Endothelial cell of umbilical vein (primary cell): ENCODE data around the gene MDM1. TPM values are rescaled to one million over a fixed set of nuclear protein-coding genes. Genes with fewer than 3 reads are reported as not detected.

Experiments
- BruUV-seq: library from RNA; stranded (reverse); fragments of 400-500 nt; replicated peaks from 2 replicates; lab custom pipeline; 2021; lab: Mats Ljungman, UMichigan
- CTCF ChIA-PET: fragments of 300-600, 350-600 bp; sonication (Branson Sonifier 250); formaldehyde crosslinking; loops from one replicate; lab custom pipeline; 2021; ENCODE audit warnings: antibody characterized with exemption, inconsistent platforms; lab: Charles Lee
- POLR2A ChIA-PET: fragments of 300-600, 350-600 bp; sonication (Branson Sonifier 250); formaldehyde crosslinking; loops from one replicate; lab custom pipeline; 2021; ENCODE audit warnings: antibody characterized with exemption, inconsistent platforms; lab: Charles Lee
- DNase-seq: peaks from one replicate; pipeline ENCODE4 v3.0.0-alpha.2; 2011; ENCODE audit warnings: low read depth, low spot score
- FAIRE-seq: peaks from 2 replicates; lab custom pipeline; 2011; peaks lifted over from hg19 to GRCh38; lab: Jason Lieb, UNC
- H2AFZ ChIP-seq: 2 replicates; pipeline ENCODE4 v1.6.0; 2012; ENCODE audit warnings: low read depth, low read length, control low read depth, inconsistent platforms
- H3K27ac ChIP-seq: 2 replicates; pipeline ENCODE4 v1.5.1; 2011; ENCODE audit warnings: low read depth, mild to moderate bottlenecking, control low read depth, low read length, moderate library complexity; ENCODE audit not compliant: insufficient read depth
- H3K27me3 ChIP-seq, 2 experiments: 2 replicates each; pipeline versions ENCODE4 v1.6.0 to v1.6.1; 2011; ENCODE audit warnings: low read length in 2 of 2, mixed read lengths in 1 of 2; ENCODE audit not compliant: control insufficient read depth in 2 of 2, insufficient read depth in 2 of 2
- H3K36me3 ChIP-seq, 2 experiments: 2 replicates in 1 of 2; 3 replicates in 1 of 2; pipeline ENCODE4 v1.5.1; 2011; ENCODE audit warnings: low read length in 2 of 2, mild to moderate bottlenecking in 1 of 2, moderate library complexity in 1 of 2; ENCODE audit not compliant: control insufficient read depth in 2 of 2, insufficient read depth in 2 of 2; ENCODE audit errors: extremely low read depth in 1 of 2
- H3K4me1 ChIP-seq: 3 replicates; pipeline ENCODE4 v1.5.1; 2011; ENCODE audit warnings: mild to moderate bottlenecking, low read length; ENCODE audit not compliant: control insufficient read depth, insufficient read depth; ENCODE audit errors: extremely low read depth
- H3K4me2 ChIP-seq: 2 replicates; pipeline ENCODE4 v1.6.1; 2011; ENCODE audit warnings: low read length, control low read depth, mixed read lengths; ENCODE audit not compliant: insufficient read depth
- H3K4me3 ChIP-seq, 3 experiments: fragments of 200-600 bp in 1 of 3; sonication (generic), shearing (Covaris generic) in 1 of 3; replicated peaks in 1 of 3; 2 replicates each; pipeline ENCODE4 v1.5.1; 2011 to 2016; ENCODE audit warnings: control low read depth in 3 of 3, low read length in 3 of 3, mild to moderate bottlenecking in 2 of 3, inconsistent platforms in 1 of 3, low read depth in 1 of 3, moderate library complexity in 1 of 3; ENCODE audit not compliant: insufficient read depth in 1 of 3
- H3K79me2 ChIP-seq: 2 replicates; pipeline ENCODE4 v1.6.0; 2012; ENCODE audit warnings: low read length, inconsistent platforms; ENCODE audit not compliant: control insufficient read depth, insufficient read depth
- H3K9ac ChIP-seq: replicated peaks from 2 replicates; pipeline ENCODE3; 2011; ENCODE audit warnings: low read length, control low read depth; ENCODE audit not compliant: insufficient read depth; ENCODE audit errors: extremely low read depth
- H3K9me1 ChIP-seq: replicated peaks from 3 replicates; pipeline ENCODE4 v1.6.0; 2011; ENCODE audit warnings: mild to moderate bottlenecking, low read length; ENCODE audit not compliant: control insufficient read depth, insufficient read depth; ENCODE audit errors: extremely low read depth
- H3K9me3 ChIP-seq: replicated peaks from 2 replicates; pipeline ENCODE4 v1.5.1; 2012; ENCODE audit warnings: low read length, inconsistent platforms; ENCODE audit not compliant: control insufficient read depth, insufficient read depth
- H4K20me1 ChIP-seq: replicated peaks from 2 replicates; pipeline ENCODE3; 2011; ENCODE audit warnings: mild to moderate bottlenecking, low read length; ENCODE audit not compliant: control insufficient read depth, insufficient read depth; ENCODE audit errors: extremely low read depth
- EZH2 ChIP-seq: IDR thresholded peaks from 2 replicates; pipeline ENCODE4 v1.6.1; 2012; ENCODE audit warnings: borderline replicate concordance, low read depth, mild to moderate bottlenecking, moderate library complexity, low read length, inconsistent platforms; ENCODE audit not compliant: severe bottlenecking
- FOS ChIP-seq: IDR thresholded peaks from 2 replicates; pipeline ENCODE4 v1.6.1; 2011; ENCODE audit warnings: mild to moderate bottlenecking, low read length, moderate library complexity, borderline replicate concordance; ENCODE audit not compliant: insufficient read depth
- GATA2 ChIP-seq: IDR thresholded peaks from 2 replicates; pipeline ENCODE4 v1.7.0; 2011; ENCODE audit warnings: low read depth, mild to moderate bottlenecking, moderate library complexity, mixed read lengths, low read length; ENCODE audit not compliant: insufficient read length, insufficient read depth
- JUN ChIP-seq: IDR thresholded peaks from 2 replicates; pipeline ENCODE4 v1.6.1; 2011; ENCODE audit warnings: borderline replicate concordance, low read depth; ENCODE audit not compliant: insufficient read length, insufficient read depth
- MAX ChIP-seq: IDR thresholded peaks from 2 replicates; pipeline ENCODE4 v1.6.1; 2011; ENCODE audit not compliant: insufficient read depth, insufficient read length
- MYC ChIP-seq: IDR thresholded peaks from one replicate; pipeline ENCODE4 v1.6.1; 2011; ENCODE audit warnings: mild to moderate bottlenecking, low read depth, low read length
- POLR2A ChIP-seq: IDR thresholded peaks from 2 replicates; pipeline ENCODE4 v1.6.1; 2012; ENCODE audit warnings: low read depth, mild to moderate bottlenecking, control low read depth, low read length
- POLR2AphosphoS5 ChIP-seq: IDR thresholded peaks from 2 replicates; pipeline ENCODE4 v1.6.1; 2012; ENCODE audit warnings: low read depth, mild to moderate bottlenecking, control low read depth, low read length, moderate library complexity; ENCODE audit not compliant: insufficient read depth
- dilution Hi-C: fragments of 300-500 bp; cut with MboI; formaldehyde crosslinking; loops from one replicate; pipeline ENCODE4 v1.15.0; 2019; ENCODE audit warnings: low sequenced_read_pairs; ENCODE audit not compliant: extremely low pct_ligation_motif_present
- intact Hi-C: fragments of 100-400 bp; cut with micrococcal nuclease; formaldehyde crosslinking; loops from one replicate; pipeline ENCODE4 v1.10.0; 2022
- polyA plus RNA-seq, 4 experiments: library from polyadenylated mRNA; depleted of rRNA in 3 of 4; stranded (reverse) in 3 of 4; unstranded in 1 of 4; fragments of >200 nt; gene quantifications; 2 replicates each; pipeline versions ENCODE4 v1.2.1 to v1.2.3, GENCODE V29; 2011 to 2012; ENCODE audit warnings: missing spikeins in 1 of 4
- total RNA-seq: library from RNA; stranded (reverse); gene quantifications from 2 replicates; pipeline ENCODE4 v1.2.3, GENCODE V29; 2021
- TF ChIP-seq, protein P1 (sequence below), 2 donors: IDR thresholded peaks; 1 replicate in 1 of 2; 2 replicates in 1 of 2; pipeline ENCODE4 v1.5.1; 2011; ENCODE audit warnings: low read length in 2 of 2, mild to moderate bottlenecking in 2 of 2, moderate library complexity in 2 of 2, control low read depth in 1 of 2, inconsistent platforms in 1 of 2, low read depth in 1 of 2; ENCODE audit not compliant: insufficient read depth in 1 of 2; ENCODE audit errors: extremely low read depth in 1 of 2

Gene MDM1
- total and polyA plus RNA-seq, 2 donors (not counting 3 experiments of a cell fraction or from before 2014, with no cell fraction given), result 4.3 to 12.5 TPM

GRCh38 chr12:68381476-68382219, 49.5 kb upstream of the MDM1 start:
- no peaks in the 10 kb centered on the region for H3K4me1 ChIP-seq
- no peak overlapping the region for H3K4me3 ChIP-seq
- no peaks in the 10 kb centered on the region for H3K9me3 ChIP-seq
- no peak overlapping the region for H3K4me2 ChIP-seq
- ChIA-PET CTCF (interaction anchor here (1.0 to 1.4 kb wide), 4 partner anchors 9 to 23 kb away, joined by 3 to 5 read pairs (median 4); no protein-coding TSS in a partner anchor), POLR2A (no interaction called here)
- H2AFZ ChIP-seq, result no peak overlapping the region
- H3K9ac ChIP-seq, result no peak overlapping the region
- TF ChIP-seq EZH2, result no peak
- no peak for TF ChIP-seq POLR2AphosphoS5
- TF ChIP-seq, protein P1, sequence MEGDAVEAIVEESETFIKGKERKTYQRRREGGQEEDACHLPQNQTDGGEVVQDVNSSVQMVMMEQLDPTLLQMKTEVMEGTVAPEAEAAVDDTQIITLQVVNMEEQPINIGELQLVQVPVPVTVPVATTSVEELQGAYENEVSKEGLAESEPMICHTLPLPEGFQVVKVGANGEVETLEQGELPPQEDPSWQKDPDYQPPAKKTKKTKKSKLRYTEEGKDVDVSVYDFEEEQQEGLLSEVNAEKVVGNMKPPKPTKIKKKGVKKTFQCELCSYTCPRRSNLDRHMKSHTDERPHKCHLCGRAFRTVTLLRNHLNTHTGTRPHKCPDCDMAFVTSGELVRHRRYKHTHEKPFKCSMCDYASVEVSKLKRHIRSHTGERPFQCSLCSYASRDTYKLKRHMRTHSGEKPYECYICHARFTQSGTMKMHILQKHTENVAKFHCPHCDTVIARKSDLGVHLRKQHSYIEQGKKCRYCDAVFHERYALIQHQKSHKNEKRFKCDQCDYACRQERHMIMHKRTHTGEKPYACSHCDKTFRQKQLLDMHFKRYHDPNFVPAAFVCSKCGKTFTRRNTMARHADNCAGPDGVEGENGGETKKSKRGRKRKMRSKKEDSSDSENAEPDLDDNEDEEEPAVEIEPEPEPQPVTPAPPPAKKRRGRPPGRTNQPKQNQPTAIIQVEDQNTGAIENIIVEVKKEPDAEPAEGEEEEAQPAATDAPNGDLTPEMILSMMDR (IDR thresholded peaks at IDR 0.05; ENCODE audit: extremely low read depth in 1 of 2, insufficient read depth in 1 of 2, low read depth in 1 of 2, low read length in 2 of 2), result no peak
- TF ChIP-seq FOS, result no peak
- no peak for TF ChIP-seq GATA2
- no peak for TF ChIP-seq JUN
- TF ChIP-seq MYC, result no peak
- TF ChIP-seq MAX, result no peak
- no peak for TF ChIP-seq POLR2A
- no peak for DNase-seq
- intact Hi-C loops (no loop called here), dilution Hi-C loops (no loop called here)
- H3K9me1 ChIP-seq, result no peaks in the 10 kb centered on the region
- H3K27me3 ChIP-seq, result peaks cover 19 to 24% of the 10 kb centered on the region in 2 experiments
- no peaks in the 10 kb centered on the region for H4K20me1 ChIP-seq
- no peaks in the 10 kb centered on the region for H3K79me2 ChIP-seq
- no TSS peak for BruUV-seq
- no peak overlapping the region for H3K27ac ChIP-seq
- no peak for FAIRE-seq
- H3K36me3 ChIP-seq, result no peaks in the 10 kb centered on the region
